ENCODE results near the gene COL20A1.

The COL20A1 gene

DNA sequence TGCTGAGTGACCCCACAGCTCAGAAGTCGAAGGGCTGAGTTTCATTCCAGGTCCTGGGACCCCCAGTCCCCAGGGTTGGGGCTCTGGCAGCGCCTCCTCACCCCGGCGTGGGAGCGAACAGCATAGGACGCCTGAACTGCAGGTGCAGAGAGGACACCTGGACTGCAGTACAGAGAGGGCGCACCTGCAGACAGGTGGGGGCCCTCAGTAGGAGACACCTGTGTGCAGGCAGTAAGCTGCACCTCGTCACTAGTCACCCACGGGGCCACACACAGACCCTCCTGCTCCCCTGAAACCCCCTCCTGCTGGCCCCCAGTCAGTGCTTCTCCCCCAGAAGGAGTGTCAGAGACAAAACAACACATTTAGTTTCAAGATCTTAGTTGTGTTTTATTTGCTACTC is 30.1 kb upstream of the COL20A1 start:
- TF ChIP-seq POLR2A (IDR thresholded peaks at IDR 0.05; ENCODE audit: extremely low read depth, insufficient read length) (no peak), MYC (IDR thresholded peaks at IDR 0.05; ENCODE audit: low read depth, low read length) (no peak)
- TF ChIP-seq, protein P1, sequence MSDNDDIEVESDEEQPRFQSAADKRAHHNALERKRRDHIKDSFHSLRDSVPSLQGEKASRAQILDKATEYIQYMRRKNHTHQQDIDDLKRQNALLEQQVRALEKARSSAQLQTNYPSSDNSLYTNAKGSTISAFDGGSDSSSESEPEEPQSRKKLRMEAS (IDR thresholded peaks at IDR 0.05; ENCODE audit: low read depth, low read length), result no peak
- TF ChIP-seq, protein P2, sequence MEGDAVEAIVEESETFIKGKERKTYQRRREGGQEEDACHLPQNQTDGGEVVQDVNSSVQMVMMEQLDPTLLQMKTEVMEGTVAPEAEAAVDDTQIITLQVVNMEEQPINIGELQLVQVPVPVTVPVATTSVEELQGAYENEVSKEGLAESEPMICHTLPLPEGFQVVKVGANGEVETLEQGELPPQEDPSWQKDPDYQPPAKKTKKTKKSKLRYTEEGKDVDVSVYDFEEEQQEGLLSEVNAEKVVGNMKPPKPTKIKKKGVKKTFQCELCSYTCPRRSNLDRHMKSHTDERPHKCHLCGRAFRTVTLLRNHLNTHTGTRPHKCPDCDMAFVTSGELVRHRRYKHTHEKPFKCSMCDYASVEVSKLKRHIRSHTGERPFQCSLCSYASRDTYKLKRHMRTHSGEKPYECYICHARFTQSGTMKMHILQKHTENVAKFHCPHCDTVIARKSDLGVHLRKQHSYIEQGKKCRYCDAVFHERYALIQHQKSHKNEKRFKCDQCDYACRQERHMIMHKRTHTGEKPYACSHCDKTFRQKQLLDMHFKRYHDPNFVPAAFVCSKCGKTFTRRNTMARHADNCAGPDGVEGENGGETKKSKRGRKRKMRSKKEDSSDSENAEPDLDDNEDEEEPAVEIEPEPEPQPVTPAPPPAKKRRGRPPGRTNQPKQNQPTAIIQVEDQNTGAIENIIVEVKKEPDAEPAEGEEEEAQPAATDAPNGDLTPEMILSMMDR (IDR thresholded peaks at IDR 0.05; ENCODE audit: low read depth, low read length), result no peak
- no peak for DNase-seq (ENCODE audit: low read depth)
- no peak overlapping the region for H3K4me3 ChIP-seq (ENCODE audit: low read depth, low read length)

DNA sequence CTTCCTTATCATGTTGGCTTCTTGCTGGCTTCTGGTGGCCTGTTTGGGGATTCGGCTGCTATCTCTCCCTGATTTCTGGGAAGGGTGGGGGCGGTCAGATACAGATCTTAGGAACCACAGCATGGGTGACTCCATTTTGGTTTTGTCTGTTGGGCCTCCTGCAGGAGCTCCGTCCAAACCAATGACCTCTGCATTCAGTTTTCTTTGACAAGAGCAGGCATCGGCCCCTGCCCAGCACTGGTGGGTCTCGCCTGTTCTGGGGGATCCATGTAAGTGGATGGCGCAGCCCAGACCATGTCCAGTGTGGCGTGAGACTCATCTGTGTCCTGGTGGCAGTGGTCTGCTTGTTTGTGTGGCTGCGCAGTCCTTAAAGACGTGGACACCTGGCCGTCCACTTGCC is 29.0 kb upstream of the COL20A1 start:
- H3K4me3 ChIP-seq (ENCODE audit: low read depth, low read length), result no peak overlapping the region
- no peak for DNase-seq (ENCODE audit: low read depth)
- TF ChIP-seq POLR2A (IDR thresholded peaks at IDR 0.05; ENCODE audit: extremely low read depth, insufficient read length) (no peak), MYC (IDR thresholded peaks at IDR 0.05; ENCODE audit: low read depth, low read length) (no peak)
- TF ChIP-seq, protein P2 (IDR thresholded peaks at IDR 0.05; ENCODE audit: low read depth, low read length), result no peak
- TF ChIP-seq, protein P1 (IDR thresholded peaks at IDR 0.05; ENCODE audit: low read depth, low read length), result no peak

DNA sequence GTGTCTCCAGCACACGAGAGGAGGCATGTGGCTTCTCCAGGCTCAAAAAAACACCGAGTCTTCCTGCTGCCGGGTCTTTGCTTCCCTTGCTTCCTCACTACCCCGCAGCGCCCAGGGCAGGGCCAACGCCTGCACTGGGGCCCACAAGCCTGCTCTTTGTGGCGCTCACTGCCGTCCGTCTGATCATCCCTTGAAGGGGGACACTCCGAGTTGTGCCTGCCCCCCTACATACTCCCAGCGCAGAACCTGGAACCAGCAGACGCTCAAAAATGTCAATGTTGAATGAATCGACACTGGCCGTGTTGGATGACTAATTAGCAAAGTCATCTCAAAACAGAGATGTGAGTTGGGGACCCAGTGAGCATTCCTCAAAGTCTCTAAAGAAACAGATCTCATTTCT is 28.5 kb upstream of the COL20A1 start:
- no peak overlapping the region for H3K4me3 ChIP-seq (ENCODE audit: low read depth, low read length)
- DNase-seq (ENCODE audit: low read depth), result no peak
- no peak for TF ChIP-seq MYC (IDR thresholded peaks at IDR 0.05; ENCODE audit: low read depth, low read length)
- TF ChIP-seq POLR2A (IDR thresholded peaks at IDR 0.05; ENCODE audit: extremely low read depth, insufficient read length), result no peak
- TF ChIP-seq, protein P1 (IDR thresholded peaks at IDR 0.05; ENCODE audit: low read depth, low read length), result no peak
- TF ChIP-seq, protein P2 (IDR thresholded peaks at IDR 0.05; ENCODE audit: low read depth, low read length), result no peak

DNA sequence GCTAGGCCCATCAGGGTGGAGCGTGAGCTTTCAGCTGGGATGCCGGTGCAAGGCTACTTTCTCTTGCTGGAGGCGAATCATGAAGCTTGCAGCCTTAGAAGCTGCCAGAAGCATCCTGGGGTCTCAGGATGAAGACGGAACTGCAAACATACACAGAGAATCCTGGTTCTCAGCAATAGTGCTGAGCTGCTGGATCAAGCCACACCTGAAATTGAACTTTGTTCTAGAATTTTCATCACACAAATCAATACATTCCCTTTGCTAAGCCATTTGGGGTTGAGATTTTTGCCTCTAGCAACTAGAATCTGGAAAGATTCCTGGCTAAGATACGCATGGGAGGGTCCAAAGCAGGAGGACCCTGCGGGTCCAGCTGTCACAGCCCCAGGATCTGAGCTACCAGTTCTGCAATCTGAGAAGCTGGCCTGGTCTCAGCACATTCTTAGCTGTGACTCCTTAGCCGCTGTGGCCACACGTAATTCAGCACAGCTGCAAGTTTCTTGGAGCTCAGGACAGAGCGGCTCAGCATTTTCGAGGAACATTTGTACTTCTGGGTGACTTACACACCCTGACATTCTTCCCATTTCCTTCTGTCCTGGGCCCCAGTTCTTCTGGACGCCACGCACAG is 27.0 kb upstream of the COL20A1 start:
- DNase-seq (ENCODE audit: low read depth), result no peak
- TF ChIP-seq, protein P2 (IDR thresholded peaks at IDR 0.05; ENCODE audit: low read depth, low read length), result no peak
- TF ChIP-seq POLR2A (IDR thresholded peaks at IDR 0.05; ENCODE audit: extremely low read depth, insufficient read length) (no peak), MYC (IDR thresholded peaks at IDR 0.05; ENCODE audit: low read depth, low read length) (no peak)
- TF ChIP-seq, protein P1 (IDR thresholded peaks at IDR 0.05; ENCODE audit: low read depth, low read length), result no peak
- no peak overlapping the region for H3K4me3 ChIP-seq (ENCODE audit: low read depth, low read length)

DNA sequence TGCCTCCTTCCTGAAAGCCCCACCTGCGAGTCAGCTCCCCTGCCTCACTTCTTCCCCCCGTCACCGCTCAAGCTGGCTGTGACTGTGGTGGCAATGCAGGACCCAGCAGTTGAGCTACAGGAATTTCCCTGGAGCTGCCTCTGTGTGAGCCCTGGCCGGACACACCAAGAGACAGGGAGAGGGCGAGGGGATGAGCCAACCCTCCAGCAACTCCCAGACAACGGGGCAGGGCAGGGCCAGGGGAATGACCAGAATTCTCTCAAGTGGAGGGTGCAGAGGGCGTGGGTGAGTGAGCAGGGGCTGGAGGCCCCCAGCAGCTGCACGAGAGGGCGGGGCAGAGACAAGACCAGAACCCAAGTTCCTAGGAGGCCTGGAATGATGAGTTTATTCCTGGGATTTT is 25.3 kb upstream of the COL20A1 start:
- H3K4me3 ChIP-seq (ENCODE audit: low read depth, low read length), result no peak overlapping the region
- TF ChIP-seq, protein P1 (IDR thresholded peaks at IDR 0.05; ENCODE audit: low read depth, low read length), result no peak
- TF ChIP-seq POLR2A (IDR thresholded peaks at IDR 0.05; ENCODE audit: extremely low read depth, insufficient read length), result no peak
- no peak for TF ChIP-seq MYC (IDR thresholded peaks at IDR 0.05; ENCODE audit: low read depth, low read length)
- TF ChIP-seq, protein P2 (IDR thresholded peaks at IDR 0.05; ENCODE audit: low read depth, low read length), result no peak
- DNase-seq (ENCODE audit: low read depth), result no peak

All from NB4 (cell line).